GM12892 (cell line): Measurements from ENCODE around the gene SLC4A8.

Experiments used
- DNase-seq: peaks from one replicate; pipeline ENCODE4 v3.0.0; 2011; ENCODE audit not compliant: insufficient read length
- FAIRE-seq: peaks from 2 replicates; lab custom pipeline; 2011; peaks lifted over from hg19 to GRCh38; lab: Jason Lieb, UNC
- POLR2A ChIP-seq: IDR thresholded peaks from 2 replicates; pipeline ENCODE4 v1.6.1; 2011; ENCODE audit warnings: low read depth, low read length, control low read depth
- POLR2AphosphoS5 ChIP-seq: IDR thresholded peaks from 2 replicates; pipeline ENCODE4 v1.6.1; 2011; ENCODE audit warnings: low read depth, low read length, control low read depth
- TAF1 ChIP-seq: IDR thresholded peaks from 2 replicates; pipeline ENCODE4 v1.6.1; 2011; ENCODE audit warnings: low read depth, mild to moderate bottlenecking, control low read depth, low read length, borderline replicate concordance

The SLC4A8 gene

DNA sequence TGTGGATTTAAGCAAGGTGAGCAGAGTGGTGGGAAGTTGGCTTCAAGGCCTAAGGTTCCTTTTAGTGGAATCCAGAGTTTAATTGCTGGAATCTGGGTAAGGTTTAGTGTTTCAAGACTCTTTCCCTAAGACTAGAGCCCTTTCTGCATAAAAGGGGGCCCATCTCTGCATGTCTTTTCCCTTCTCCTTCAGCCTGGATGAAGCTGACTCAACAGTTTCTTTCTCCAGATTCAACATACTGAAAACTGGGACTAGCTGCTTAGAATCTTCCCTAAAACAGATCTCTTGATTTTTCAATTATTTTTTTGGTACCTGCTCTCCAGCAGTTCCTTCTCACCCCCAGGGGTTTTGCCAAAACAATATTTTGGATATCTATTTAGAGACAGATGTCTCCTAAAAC lies 34.0 kb downstream of the SLC4A8 start:
- FAIRE-seq (no peak), DNase-seq (no peak)
- TF ChIP-seq POLR2AphosphoS5, result no peak
- no peak for TF ChIP-seq POLR2A
- no peak for TF ChIP-seq TAF1

DNA sequence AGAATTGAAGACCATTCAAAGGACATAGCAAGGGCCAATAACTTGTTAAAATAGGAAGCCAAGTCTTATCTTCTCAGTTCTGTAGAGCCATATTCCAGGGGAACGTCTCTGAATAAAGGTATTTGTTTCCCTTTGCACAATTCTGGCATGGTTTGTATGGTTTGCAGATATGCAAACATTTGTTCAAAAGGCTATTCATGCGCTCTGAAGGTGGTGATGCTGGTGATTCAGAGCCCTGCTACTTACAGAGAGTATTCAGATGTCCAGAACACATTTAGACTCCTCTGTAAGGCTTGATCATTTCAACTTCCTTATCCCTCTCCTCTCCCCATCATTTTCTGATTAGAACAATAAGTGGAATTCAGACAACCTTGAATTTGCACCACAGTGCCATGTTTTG lies 35.9 kb downstream of the SLC4A8 start:
- TF ChIP-seq TAF1, result no peak
- no peak for TF ChIP-seq POLR2AphosphoS5
- TF ChIP-seq POLR2A, result no peak
- FAIRE-seq (no peak), DNase-seq (no peak)

DNA sequence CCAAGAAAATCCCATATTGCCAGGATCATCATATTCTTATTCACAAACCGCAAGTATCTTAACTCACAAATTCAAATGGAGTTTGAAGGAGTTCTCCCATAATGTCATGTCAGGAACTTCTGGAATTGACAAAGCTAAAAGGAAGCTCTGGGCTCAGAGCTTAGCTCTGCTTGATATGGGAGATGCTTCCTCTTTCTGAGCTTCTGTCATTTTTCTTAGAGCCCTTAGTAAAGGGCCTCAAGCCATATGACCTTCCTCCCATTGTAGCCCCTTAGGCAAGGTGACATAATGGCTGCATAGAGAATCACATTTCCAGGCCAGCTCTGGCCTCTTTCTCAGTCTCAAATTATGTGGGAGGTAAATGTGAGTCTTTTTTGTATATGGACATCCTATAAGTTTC lies 40.9 kb downstream of the SLC4A8 start:
- TF ChIP-seq POLR2AphosphoS5 (no peak), TAF1 (no peak), POLR2A (no peak)
- no peak for FAIRE-seq
- no peak for DNase-seq

DNA sequence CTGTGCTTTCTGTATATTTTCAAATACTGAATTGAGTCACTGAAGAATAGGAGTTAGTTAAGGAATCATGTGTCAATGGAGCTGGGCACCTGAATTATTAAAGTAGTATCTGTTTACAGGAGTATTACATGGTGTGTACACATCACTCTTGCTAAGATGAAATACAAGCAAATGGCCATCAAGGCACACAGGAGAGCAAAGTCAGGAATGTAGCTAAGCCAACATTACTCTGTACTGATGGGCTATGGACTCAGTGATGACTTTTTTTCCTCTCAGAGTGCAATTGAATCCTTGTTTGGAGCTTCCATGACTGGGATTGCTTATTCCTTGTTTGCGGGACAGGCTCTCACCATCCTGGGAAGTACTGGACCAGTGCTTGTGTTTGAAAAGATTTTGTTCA lies 45.5 kb downstream of the SLC4A8 start:
- TF ChIP-seq TAF1 (no peak), POLR2AphosphoS5 (no peak), POLR2A (no peak)
- no peak for DNase-seq
- FAIRE-seq, result no peak

DNA sequence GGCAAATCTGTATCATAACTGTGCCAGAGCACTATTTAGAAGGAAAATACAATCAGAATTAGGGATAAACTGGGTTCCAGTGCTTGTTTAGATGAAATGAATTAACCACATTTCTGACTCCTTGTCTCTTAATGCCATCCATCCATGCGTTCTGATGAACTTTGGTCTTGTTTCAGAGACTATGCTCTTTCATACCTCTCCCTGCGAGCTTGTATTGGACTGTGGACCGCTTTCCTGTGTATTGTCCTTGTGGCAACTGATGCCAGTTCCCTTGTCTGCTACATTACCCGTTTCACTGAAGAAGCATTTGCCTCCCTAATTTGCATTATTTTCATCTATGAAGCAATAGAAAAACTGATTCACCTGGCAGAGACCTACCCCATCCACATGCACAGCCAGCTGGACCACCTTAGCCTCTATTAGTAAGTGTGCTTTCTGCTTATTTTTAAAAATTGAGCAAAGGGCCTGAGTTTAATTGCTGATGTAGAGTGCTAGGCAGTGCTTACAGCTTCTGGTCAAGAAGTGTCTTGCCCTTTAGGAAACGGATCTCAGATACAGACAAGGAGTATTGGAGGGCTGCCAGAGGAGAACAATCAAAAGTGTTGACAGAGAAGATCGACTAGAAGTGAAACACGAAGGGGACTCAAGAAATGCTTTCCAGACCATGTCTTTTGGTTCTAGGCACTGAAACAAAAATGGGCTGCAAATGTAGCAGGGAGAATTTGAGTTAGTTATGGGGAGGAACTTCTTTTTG lies 46.7 kb downstream of the SLC4A8 start:
- DNase-seq (no peak), FAIRE-seq (no peak)
- TF ChIP-seq POLR2A, result no peak
- TF ChIP-seq POLR2AphosphoS5, result no peak
- no peak for TF ChIP-seq TAF1

DNA sequence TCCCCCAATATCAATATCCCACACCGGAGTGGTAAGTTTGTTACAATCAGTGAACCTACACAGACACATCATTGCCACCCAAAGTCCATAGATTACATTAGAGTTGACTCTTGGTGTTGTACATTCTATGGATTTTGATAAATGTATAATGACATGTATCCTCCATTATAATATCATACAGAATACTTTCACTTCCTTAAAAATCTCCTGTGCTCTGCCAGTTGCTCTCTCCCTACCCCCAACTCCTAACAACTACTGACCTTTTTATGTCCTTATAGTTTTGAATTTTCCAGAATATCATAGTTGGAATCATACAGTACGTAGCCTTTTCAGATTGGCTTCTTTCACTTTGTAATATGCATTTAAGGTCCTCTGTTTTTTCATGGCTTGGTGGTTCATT lies 48.4 kb downstream of the SLC4A8 start:
- no peak for FAIRE-seq

DNA sequence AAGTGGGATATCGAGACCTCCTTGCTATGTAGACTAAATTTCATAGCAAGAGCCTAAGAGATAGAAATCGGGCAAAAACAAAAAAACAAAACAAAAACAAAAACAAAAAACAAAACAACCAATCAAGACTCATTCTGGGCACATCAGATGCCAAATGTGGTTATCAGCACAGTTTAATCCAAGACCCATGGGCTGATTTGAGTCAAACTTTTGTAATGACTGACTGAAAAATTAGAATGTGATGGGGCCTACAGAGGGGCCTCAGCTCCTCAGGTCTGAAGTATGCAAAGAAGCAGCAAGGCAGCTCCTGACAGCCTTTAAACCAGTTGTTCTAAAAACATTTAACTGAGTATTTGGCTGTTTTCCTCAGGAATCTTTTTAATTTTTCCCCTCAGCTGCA lies 49.3 kb downstream of the SLC4A8 start:
- no peak for FAIRE-seq
- no peak for DNase-seq
- TF ChIP-seq TAF1, result no peak
- no peak for TF ChIP-seq POLR2AphosphoS5
- TF ChIP-seq POLR2A, result no peak

More for the DNA sequence above, 48.4 kb downstream of the SLC4A8 start:
- no peak for DNase-seq
- TF ChIP-seq TAF1 (no peak), POLR2A (no peak), POLR2AphosphoS5 (no peak)

DNA sequence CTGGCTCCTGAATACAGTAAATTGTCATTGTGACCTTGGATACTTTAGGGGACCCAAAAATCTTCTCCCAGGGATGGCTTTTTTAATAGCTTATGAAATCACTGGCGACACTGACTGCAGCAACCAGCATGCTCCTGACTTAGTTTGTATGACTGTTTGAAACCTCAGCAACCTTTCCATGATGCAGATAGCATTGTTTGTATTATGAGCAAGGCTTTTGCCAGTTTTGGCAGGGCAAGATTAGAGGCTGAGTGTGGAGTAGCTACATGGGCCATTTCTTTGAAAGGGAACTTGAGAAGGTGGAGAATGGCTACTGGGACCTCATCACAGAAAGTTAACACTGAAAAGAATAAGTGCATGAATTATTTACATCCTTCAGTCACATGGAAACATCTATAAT lies 50.9 kb downstream of the SLC4A8 start:
- FAIRE-seq (no peak), DNase-seq (no peak)
- no peak for TF ChIP-seq POLR2AphosphoS5
- no peak for TF ChIP-seq POLR2A
- TF ChIP-seq TAF1, result no peak

DNA sequence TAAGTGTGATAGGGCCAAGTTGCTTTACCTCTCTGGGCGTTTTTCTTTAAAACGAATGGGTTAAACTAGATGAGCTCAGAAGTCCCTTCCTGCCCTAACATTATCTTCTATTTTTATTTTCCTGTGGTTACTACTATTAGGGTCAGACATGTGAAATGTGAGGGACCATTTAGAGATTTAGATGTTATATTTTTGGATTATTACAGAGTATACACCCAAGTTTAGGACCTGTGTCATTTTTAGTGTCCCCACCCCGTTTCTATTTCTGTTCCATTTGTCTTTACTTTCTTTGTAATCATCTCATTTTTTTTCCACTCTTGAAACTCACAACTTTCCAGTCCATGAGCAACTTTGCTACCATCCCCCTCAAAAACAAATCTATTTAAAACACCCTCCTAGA lies 56.3 kb downstream of the SLC4A8 start:
- DNase-seq, result no peak
- TF ChIP-seq TAF1 (no peak), POLR2A (no peak), POLR2AphosphoS5 (no peak)
- no peak for FAIRE-seq

DNA sequence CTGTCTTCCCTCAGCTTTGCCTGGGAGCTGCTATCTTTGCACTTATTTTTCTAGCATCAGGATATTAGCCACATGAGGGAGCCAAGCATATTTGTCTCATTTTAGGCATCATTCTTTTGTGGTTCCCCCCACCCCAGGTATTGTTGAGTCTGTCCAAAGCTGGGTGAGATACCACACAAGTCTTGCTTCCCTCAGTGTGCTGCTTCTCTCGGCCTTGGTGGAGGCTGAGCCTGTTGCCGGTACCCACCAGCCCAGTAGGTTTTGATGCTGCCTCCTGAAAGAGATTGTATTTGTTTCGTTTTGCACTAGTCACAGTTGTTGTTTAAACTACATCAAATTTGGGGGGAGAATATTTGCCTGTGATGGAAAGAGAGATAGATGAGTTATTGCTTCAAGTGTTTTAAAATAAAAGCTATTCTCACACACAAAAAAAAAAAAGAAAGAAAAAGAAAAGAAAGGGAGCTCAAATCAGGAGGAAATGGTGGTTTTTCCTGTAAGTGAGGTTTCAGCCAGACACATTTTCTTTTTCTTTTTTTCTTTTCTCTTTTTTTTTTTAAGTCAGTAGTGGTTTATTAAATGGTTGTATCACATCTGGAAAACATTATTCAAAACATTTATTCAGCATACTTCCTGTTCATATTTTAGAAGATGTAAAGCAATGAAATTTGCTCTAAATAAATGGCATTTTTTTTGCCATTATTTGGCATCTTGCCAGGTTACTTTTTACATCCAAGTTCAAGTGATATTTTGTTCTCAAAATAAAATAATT lies 58.5 kb downstream of the SLC4A8 start:
- DNase-seq, result no peak

DNA sequence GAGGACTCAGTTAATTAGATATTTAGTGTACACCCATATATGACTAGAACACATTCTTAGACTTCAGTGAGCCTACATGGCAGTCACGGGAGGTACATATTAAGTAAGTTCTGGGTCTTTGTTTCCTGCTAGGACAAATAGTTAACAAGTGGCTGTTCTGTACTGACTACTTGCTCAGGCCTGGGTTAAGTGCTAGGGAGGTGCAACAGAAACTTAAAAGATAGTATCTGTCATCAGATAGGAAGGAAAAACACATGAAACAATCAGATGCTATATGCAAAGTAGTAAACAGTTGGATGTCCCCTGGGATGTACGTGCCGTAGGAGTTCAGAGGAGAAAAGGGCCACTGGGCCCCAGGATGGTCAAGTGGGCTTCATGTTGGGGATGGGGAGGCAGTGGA lies 59.5 kb downstream of the SLC4A8 start:
- TF ChIP-seq POLR2A, result no peak
- TF ChIP-seq TAF1, result no peak
- TF ChIP-seq POLR2AphosphoS5, result no peak
- DNase-seq, result no peak
- FAIRE-seq, result no peak

More for the DNA sequence above, 58.5 kb downstream of the SLC4A8 start:
- no peak for TF ChIP-seq TAF1
- no peak for TF ChIP-seq POLR2A
- TF ChIP-seq POLR2AphosphoS5, result no peak
- FAIRE-seq, result no peak

DNA sequence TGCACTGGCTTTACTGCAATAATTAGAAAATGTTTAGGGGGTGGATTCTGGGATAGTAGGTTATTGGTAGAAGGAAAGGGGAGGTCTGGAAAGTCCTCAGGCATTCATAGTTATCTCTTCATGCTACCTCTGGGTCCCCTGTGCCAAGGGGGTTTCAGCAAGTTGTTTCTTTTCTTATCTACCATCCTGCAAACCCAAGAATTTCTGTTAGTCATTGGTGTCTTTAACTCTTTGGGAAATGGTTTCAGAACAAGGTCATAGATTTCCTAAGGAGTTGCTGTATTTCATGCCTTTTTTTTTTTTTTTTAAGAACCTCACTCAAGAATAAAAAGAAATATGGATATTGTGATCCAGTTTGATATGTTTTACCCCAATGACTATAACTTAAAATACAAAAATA lies 63.6 kb downstream of the SLC4A8 start:
- FAIRE-seq (no peak), DNase-seq (no peak)
- TF ChIP-seq POLR2AphosphoS5 (no peak), POLR2A (no peak), TAF1 (no peak)
